Measurements from ENCODE around the gene GABRR3.
"Not testable (repeated sequence)": the region's sequence is repeated elsewhere in the genome, so short reads cannot be mapped to it uniquely, and the experiment has no call there.

- not testable (repeated sequence) for TF ChIP-seq REST (IDR thresholded peaks at IDR 0.05; ENCODE audit: unreplicated experiment); CTCF (conservative IDR thresholded peaks at IDR 0.05; ENCODE audit: low read depth in 2 of 2); EZH2 (IDR thresholded peaks at IDR 0.05; ENCODE audit: low read depth, unreplicated experiment); JUNB (IDR thresholded peaks at IDR 0.05; ENCODE audit: unreplicated experiment); POLR2AphosphoS5 (IDR thresholded peaks at IDR 0.05; ENCODE audit: low read depth); CREB1 (CRISPR knock-in tag; IDR thresholded peaks at IDR 0.05; ENCODE audit: low read depth); STAT1 (IDR thresholded peaks at IDR 0.05; ENCODE audit: unreplicated experiment); EZH2phosphoT487 (IDR thresholded peaks at IDR 0.05; ENCODE audit: unreplicated experiment)
Measured at GRCh38 chr3:98010883-98011449, 24.1 kb downstream of the GABRR3 start.

Data from GM23338 (cell line).